Measurements from ENCODE around the gene TMEM97. TPM values are rescaled to one million over a fixed set of nuclear protein-coding genes. Genes with fewer than 3 reads are reported as not detected.
"Not testable (repeated sequence)": the region's sequence is repeated elsewhere in the genome, so short reads cannot be mapped to it uniquely, and the experiment has no call there.

Gene TMEM97
- polyA plus RNA-seq (ENCODE audit: insufficient read length in 3 of 3): 10 to 100 TPM; 50.0 to 63.4 (median 50.0) TPM
- long read RNA-seq, donor 1, transcript TMEM97-201 (3 exons, 2,568 nt): major isoform, 20 of 69 reads
- long read RNA-seq, donor 1, partial matches to known transcripts: 10 of 69 reads
- long read RNA-seq, donor 1, other reads (novel, unspliced or antisense): 38 of 69 reads
- long read RNA-seq, donor 2, transcript TMEM97-201 (3 exons, 2,568 nt): major isoform, 20 of 115 reads
- long read RNA-seq, donor 2, partial matches to known transcripts: 28 of 115 reads
- long read RNA-seq, donor 2, other reads (novel, unspliced or antisense): 66 of 115 reads
- long read RNA-seq, donor 3, transcript TMEM97-201 (3 exons, 2,568 nt): major isoform, 26 of 27 reads
- long read RNA-seq, donor 3, partial matches to known transcripts: 0 of 27 reads
- long read RNA-seq, donor 3, other reads (novel, unspliced or antisense): 0 of 27 reads
- long read RNA-seq, donor 4, transcript TMEM97-201 (3 exons, 2,568 nt): major isoform, 18 of 99 reads
- long read RNA-seq, donor 4, partial matches to known transcripts: 34 of 99 reads
- long read RNA-seq, donor 4, other reads (novel, unspliced or antisense): 47 of 99 reads
- long read RNA-seq, donor 5: 0 reads
- long read RNA-seq, donor 6, transcript TMEM97-201 (3 exons, 2,568 nt): major isoform, 15 of 61 reads
- long read RNA-seq, donor 6, partial matches to known transcripts: 38 of 61 reads
- long read RNA-seq, donor 6, other reads (novel, unspliced or antisense): 7 of 61 reads
- long read RNA-seq, donor 7, transcript TMEM97-201 (3 exons, 2,568 nt): major isoform, 28 of 94 reads
- long read RNA-seq, donor 7, partial matches to known transcripts: 20 of 94 reads
- long read RNA-seq, donor 7, other reads (novel, unspliced or antisense): 46 of 94 reads
- long read RNA-seq, donor 8: 0 reads
- long read RNA-seq, donor 9, transcript TMEM97-201 (3 exons, 2,568 nt): major isoform, 13 of 62 reads
- long read RNA-seq, donor 9, partial matches to known transcripts: 16 of 62 reads
- long read RNA-seq, donor 9, other reads (novel, unspliced or antisense): 33 of 62 reads
- long read RNA-seq, donor 10, transcript TMEM97-201 (3 exons, 2,568 nt): major isoform, 19 of 84 reads
- long read RNA-seq, donor 10, partial matches to known transcripts: 27 of 84 reads
- long read RNA-seq, donor 10, other reads (novel, unspliced or antisense): 37 of 84 reads
- long read RNA-seq, donor 11, transcript TMEM97-201 (3 exons, 2,568 nt): major isoform, 16 of 58 reads
- long read RNA-seq, donor 11, partial matches to known transcripts: 30 of 58 reads
- long read RNA-seq, donor 11, other reads (novel, unspliced or antisense): 12 of 58 reads
- long read RNA-seq, donor 12, partial matches to known transcripts: 0 of 4 reads
- long read RNA-seq, donor 12, other reads (novel, unspliced or antisense): 0 of 4 reads
- long read RNA-seq, donor 13: 0 reads
- long read RNA-seq, donor 14, transcript TMEM97-201 (3 exons, 2,568 nt): major isoform, 8 of 103 reads
- long read RNA-seq, donor 14, partial matches to known transcripts: 78 of 103 reads
- long read RNA-seq, donor 14, other reads (novel, unspliced or antisense): 17 of 103 reads
- long read RNA-seq, donor 15, transcript TMEM97-201 (3 exons, 2,568 nt): major isoform, 13 of 38 reads
- long read RNA-seq, donor 15, partial matches to known transcripts: 19 of 38 reads
- long read RNA-seq, donor 15, other reads (novel, unspliced or antisense): 5 of 38 reads
- long read RNA-seq, donor 16, transcript TMEM97-201 (3 exons, 2,568 nt): major isoform, 47 of 205 reads
- long read RNA-seq, donor 16, partial matches to known transcripts: 127 of 205 reads
- long read RNA-seq, donor 16, other reads (novel, unspliced or antisense): 29 of 205 reads

GRCh38 chr17:28318759-28319597 is at the start of gene TMEM97:
TMEM97 (plus strand) TSS chr17:28319200; CDS start chr17:28319240, 40 bp downstream.
- DNase-seq (ENCODE audit: extremely low read depth in 1 of 11, low read depth in 9 of 11, low spot score in 4 of 11): peak; percentile 86 to 95 (median 92)

GRCh38 chr17:28270055-28270454 is 48.9 kb upstream of the TMEM97 start:
- no peak for DNase-seq (ENCODE audit: extremely low read depth in 1 of 11, low read depth in 9 of 11, low spot score in 4 of 11)

- no peak for DNase-seq (ENCODE audit: extremely low read depth in 1 of 11, low read depth in 9 of 11, low spot score in 4 of 11)
Observed at GRCh38 chr17:28270926-28271325, 48.1 kb upstream of the TMEM97 start.

GRCh38 chr17:28271431-28271830 is 47.6 kb upstream of the TMEM97 start:
- no peak for DNase-seq (ENCODE audit: extremely low read depth in 1 of 11, low read depth in 9 of 11, low spot score in 4 of 11)

- no peak for DNase-seq (ENCODE audit: extremely low read depth in 1 of 11, low read depth in 9 of 11, low spot score in 4 of 11)
Observed at GRCh38 chr17:28272166-28272565, 46.8 kb upstream of the TMEM97 start.

- not testable (repeated sequence) for DNase-seq (ENCODE audit: extremely low read depth in 1 of 11, low read depth in 9 of 11, low spot score in 4 of 11)
Observed at GRCh38 chr17:28273341-28273740, 45.7 kb upstream of the TMEM97 start.

- DNase-seq (ENCODE audit: extremely low read depth in 1 of 11, low read depth in 9 of 11, low spot score in 4 of 11): no peak
Observed at GRCh38 chr17:28274591-28275265, 44.3 kb upstream of the TMEM97 start.

GRCh38 chr17:28276011-28276410 is 43.0 kb upstream of the TMEM97 start:
- no peak for DNase-seq (ENCODE audit: extremely low read depth in 1 of 11, low read depth in 9 of 11, low spot score in 4 of 11)

GRCh38 chr17:28279411-28279810 is 39.6 kb upstream of the TMEM97 start:
- DNase-seq (ENCODE audit: extremely low read depth in 1 of 11, low read depth in 9 of 11, low spot score in 4 of 11): no peak

- DNase-seq (ENCODE audit: extremely low read depth in 1 of 11, low read depth in 9 of 11, low spot score in 4 of 11): no peak
Observed at GRCh38 chr17:28280826-28281225, 38.2 kb upstream of the TMEM97 start.

- no peak for DNase-seq (ENCODE audit: extremely low read depth in 1 of 11, low read depth in 9 of 11, low spot score in 4 of 11)
Observed at GRCh38 chr17:28282596-28282995, 36.4 kb upstream of the TMEM97 start.

GRCh38 chr17:28285965-28286364 is 33.0 kb upstream of the TMEM97 start:
- no peak for DNase-seq (ENCODE audit: extremely low read depth in 1 of 11, low read depth in 9 of 11, low spot score in 4 of 11)

- no peak for DNase-seq (ENCODE audit: extremely low read depth in 1 of 11, low read depth in 9 of 11, low spot score in 4 of 11)
Observed at GRCh38 chr17:28290703-28291102, 28.3 kb upstream of the TMEM97 start.

GRCh38 chr17:28291780-28292330 is 27.1 kb upstream of the TMEM97 start:
- DNase-seq (ENCODE audit: extremely low read depth in 1 of 11, low read depth in 9 of 11, low spot score in 4 of 11): no peak

- not testable (repeated sequence) for DNase-seq (ENCODE audit: extremely low read depth in 1 of 11, low read depth in 9 of 11, low spot score in 4 of 11)
Observed at GRCh38 chr17:28292878-28293277, 26.1 kb upstream of the TMEM97 start.

GRCh38 chr17:28293994-28294393 is 25.0 kb upstream of the TMEM97 start:
- no peak for DNase-seq (ENCODE audit: extremely low read depth in 1 of 11, low read depth in 9 of 11, low spot score in 4 of 11)
